ENCODE data around the gene GPR32.
"Not testable (repeated sequence)": the region's sequence is repeated elsewhere in the genome, so short reads cannot be mapped to it uniquely, and the experiment has no call there.

Gene GPR32, protein sequence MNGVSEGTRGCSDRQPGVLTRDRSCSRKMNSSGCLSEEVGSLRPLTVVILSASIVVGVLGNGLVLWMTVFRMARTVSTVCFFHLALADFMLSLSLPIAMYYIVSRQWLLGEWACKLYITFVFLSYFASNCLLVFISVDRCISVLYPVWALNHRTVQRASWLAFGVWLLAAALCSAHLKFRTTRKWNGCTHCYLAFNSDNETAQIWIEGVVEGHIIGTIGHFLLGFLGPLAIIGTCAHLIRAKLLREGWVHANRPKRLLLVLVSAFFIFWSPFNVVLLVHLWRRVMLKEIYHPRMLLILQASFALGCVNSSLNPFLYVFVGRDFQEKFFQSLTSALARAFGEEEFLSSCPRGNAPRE

DNA sequence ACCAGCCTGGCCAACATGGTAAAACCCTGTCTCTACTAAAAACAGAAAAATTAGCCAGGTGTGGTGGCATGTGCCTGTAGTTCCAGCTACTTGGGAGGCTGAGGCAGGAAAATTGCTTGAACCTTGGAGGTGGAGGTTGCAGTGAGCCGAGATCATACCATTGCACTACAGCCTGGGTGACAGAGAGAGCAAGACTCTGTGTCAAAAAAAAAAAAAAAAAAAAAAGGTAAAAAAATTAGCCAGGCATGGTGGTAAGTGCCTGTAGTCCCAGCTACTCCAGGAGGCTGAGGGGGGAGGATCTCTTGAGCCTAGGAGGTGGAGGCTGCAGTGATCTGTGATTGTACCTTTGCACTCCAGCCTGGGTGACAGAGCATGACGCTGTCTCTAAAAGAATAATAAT is at the start of gene GPR32:
Gene GPR32, plus strand, starts transcription at position 301 of the 400 bp plus-strand sequence. CDS start 137 bp downstream, outside the sequence.
- not testable (repeated sequence) for DNase-seq (ENCODE audit: low read depth)

DNA sequence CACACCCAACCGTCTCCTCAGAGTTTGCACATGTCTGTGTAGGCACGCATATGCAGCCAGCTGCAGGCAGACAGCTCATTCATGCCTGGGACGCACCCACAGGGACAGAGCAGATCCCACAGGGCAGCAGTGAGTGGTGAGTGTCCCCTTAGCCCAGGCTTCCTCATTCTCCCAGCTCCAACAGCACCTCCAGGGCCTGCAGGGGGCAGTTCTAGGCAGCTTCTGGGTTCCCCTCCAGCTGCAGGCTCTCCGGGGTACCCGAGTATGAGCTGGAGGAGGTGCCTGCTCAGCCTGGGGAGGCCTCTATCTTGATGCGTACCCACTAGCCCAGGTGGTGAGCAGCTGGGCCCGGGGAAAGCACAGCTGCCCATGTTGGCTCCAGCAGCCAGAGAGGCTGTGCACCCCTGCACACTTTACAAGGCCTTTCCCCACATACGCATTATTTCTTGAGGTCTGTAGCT is 49.3 kb upstream of the GPR32 start:
- DNase-seq (ENCODE audit: low read depth): peak; percentile 34

- DNase-seq (ENCODE audit: low read depth): no peak
Observed at GRCh38 chr19:50721441-50722137, 48.7 kb upstream of the GPR32 start.

GRCh38 chr19:50722201-50723013 is 47.9 kb upstream of the GPR32 start:
- no peak for DNase-seq (ENCODE audit: low read depth)

GRCh38 chr19:50723069-50723468 is 47.2 kb upstream of the GPR32 start, which contains the start of gene CLEC11A:
Gene CLEC11A, plus strand, starts transcription at chr19:50723364. Its CDS starts 162 bp downstream, at chr19:50723526.
- peak; percentile 64 for DNase-seq (ENCODE audit: low read depth)

- no peak for DNase-seq (ENCODE audit: low read depth)
Observed at GRCh38 chr19:50723735-50724521, 46.3 kb upstream of the GPR32 start.

- DNase-seq (ENCODE audit: low read depth): peak; percentile 97
Observed at GRCh38 chr19:50724522-50725217, 45.6 kb upstream of the GPR32 start.

GRCh38 chr19:50725218-50725910 is 44.9 kb upstream of the GPR32 start:
- DNase-seq (ENCODE audit: low read depth): no peak

GRCh38 chr19:50725911-50726230 is 44.4 kb upstream of the GPR32 start:
- DNase-seq (ENCODE audit: low read depth): no peak

DNA sequence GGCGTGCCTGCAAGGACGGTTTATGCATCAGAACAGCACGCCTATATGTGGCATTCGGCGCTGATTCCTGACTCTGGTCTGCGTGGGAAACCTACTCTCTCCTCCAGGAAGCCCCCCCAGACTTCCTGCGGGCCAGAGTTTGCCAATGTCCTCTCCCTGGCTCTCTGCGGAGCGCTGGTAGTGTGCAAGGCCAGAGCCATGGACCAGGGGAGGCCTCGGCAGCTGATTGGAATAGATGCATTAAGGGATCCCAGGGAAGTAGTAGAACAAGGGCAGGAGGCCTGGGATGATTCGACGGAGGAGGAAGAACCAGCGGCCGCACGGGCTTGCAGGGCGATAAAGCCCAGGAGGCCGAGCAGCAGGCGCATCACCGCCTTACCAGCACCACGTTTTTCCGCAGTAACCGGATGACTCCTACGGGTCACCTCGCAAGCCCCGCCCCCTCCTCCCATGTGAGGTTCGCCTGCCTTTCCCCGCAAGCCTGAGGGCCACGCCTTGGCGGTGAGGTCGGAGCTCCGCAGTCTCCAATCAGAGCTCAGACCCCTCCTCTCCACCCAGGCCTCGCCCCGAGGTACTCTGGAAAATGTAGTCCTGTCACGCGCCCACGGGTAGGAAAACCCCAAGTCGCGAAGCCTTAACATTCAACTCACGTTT is 42.1 kb upstream of the GPR32 start:
- DNase-seq (ENCODE audit: low read depth): no peak

- DNase-seq (ENCODE audit: low read depth): no peak
Observed at GRCh38 chr19:50729894-50730293, 40.4 kb upstream of the GPR32 start.

DNA sequence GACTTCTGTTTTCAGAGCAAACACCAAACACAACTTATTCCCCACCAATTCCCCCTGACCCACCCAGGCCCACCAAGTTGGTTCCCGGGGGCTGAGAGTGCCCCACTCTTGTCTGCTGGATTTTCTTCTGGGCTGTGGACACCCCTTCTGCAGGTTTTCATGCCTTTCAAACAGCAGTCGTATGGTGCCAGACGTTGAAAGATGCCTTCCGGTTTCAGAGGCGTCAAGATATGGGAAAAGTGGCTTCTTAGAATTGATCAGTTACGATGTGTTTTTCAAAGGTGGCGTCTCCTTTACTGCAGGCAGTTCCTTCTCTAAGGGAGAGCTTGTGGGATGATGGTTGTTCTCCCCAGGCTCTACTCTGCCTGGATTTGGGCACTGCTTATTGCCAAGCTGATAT is 34.4 kb upstream of the GPR32 start:
- DNase-seq (ENCODE audit: low read depth): no peak

GRCh38 chr19:50736338-50736737 is 33.9 kb upstream of the GPR32 start:
- no peak for DNase-seq (ENCODE audit: low read depth)

- no peak for DNase-seq (ENCODE audit: low read depth)
Observed at GRCh38 chr19:50739132-50739913, 30.9 kb upstream of the GPR32 start.

DNA sequence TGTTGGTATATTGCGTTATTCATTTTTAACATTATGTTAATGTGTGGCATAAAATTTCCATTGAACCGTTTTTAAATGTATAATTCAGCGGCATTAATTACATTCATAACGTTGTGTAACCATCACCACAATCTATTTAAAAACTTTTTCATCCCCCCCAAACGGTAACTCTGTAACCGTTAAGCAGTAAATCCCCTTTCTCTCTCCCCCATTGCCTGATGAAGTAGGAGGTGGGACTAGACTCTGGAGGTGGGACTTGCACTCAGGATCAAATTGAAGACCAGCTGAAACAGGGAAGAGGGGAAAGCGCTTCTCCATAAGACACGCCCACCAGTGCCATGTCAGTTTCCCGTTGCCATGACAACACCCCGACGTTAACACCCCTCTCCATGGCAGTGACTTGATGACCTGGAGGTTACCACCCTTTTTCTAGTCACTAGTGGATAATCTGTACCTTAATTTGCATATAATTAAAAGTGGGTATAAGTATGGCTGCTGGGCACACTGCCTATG is 30.3 kb upstream of the GPR32 start:
- no peak for DNase-seq (ENCODE audit: low read depth)

- DNase-seq (ENCODE audit: low read depth): no peak
Observed at GRCh38 chr19:50741179-50741933, 28.9 kb upstream of the GPR32 start.

DNA sequence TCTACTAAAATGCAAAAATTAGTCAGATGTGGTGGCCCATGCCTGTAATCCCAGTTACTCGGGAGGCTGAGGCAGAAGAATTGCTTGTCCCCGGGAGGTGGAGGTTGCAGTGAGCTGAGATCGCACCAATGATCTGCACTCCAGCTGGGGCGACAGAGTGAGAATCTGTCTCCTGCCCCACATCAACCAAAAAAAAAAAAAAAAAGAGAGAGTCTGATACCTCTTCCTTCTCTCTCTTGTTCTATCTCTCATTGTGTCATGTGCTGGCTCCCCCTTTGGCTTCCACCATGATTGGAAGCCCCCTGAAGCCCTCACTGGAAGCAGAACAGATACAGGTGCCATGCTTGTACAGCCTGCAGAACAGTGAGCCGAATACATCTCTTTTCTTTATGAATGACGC is 26.7 kb upstream of the GPR32 start:
- DNase-seq (ENCODE audit: low read depth): no peak

DNA sequence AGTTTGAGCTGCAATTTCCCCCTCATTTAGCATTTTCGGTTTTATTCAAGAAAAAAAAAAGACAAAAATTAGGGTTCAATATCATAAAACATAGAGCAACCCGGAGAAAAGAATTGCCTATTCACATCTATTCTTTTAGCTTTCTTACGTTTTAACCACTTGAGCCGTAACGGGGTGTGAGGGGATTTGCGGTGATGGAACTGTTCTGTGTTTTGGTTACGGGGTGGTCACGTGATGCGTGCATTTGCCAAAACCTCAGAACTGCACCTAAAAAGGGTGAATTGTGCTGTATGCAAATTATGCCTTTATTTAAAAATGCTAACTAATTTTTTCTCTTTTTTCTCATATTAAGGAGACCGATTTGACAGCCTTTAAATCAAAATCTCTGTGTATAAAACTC is 25.0 kb upstream of the GPR32 start:
- no peak for DNase-seq (ENCODE audit: low read depth)
